Lower lobe of right lung (tissue), 2 donors: ENCODE measurements around the gene CCNQ. TPM values are rescaled to one million over a fixed set of nuclear protein-coding genes. Genes with fewer than 3 reads are reported as not detected.

Experiments
- ATAC-seq, 2 donors: fragments of 200-7000 bp; cut with Tn5 transposase; one replicate each; pipeline ENCODE4 v1.9.1; 2020 to 2022; ENCODE audit warnings: mild to moderate bottlenecking in 2 of 2, moderate library complexity in 2 of 2
- DNase-seq: peaks from one replicate; pipeline ENCODE4 v3.0.0-alpha.2; 2020
- H3K27ac ChIP-seq: fragments of 200-600 bp; one replicate; pipeline ENCODE4 v1.8.0; 2022
- H3K27me3 ChIP-seq: fragments of 200-600 bp; one replicate; pipeline ENCODE4 v1.8.0; 2022; ENCODE audit warnings: low read depth
- H3K36me3 ChIP-seq: fragments of 200-600 bp; one replicate; pipeline ENCODE4 v1.8.0; 2022; ENCODE audit warnings: mild to moderate bottlenecking
- H3K4me1 ChIP-seq: fragments of 200-600 bp; one replicate; pipeline ENCODE4 v1.8.0; 2022
- H3K4me3 ChIP-seq: fragments of 200-600 bp; one replicate; pipeline ENCODE4 v1.8.0; 2022; ENCODE audit warnings: mild to moderate bottlenecking
- H3K9me3 ChIP-seq: fragments of 200-600 bp; one replicate; pipeline ENCODE4 v1.8.0; 2022
- CTCF ChIP-seq: fragments of 200-600 bp; IDR thresholded peaks from one replicate; pipeline ENCODE4 v1.8.0; 2022; ENCODE audit warnings: antibody characterized with exemption, mild to moderate bottlenecking
- intact Hi-C: fragments of 100-400 bp; cut with DNase I; formaldehyde crosslinking; loops from one replicate; pipeline ENCODE4 v1.11.0; 2022
- total RNA-seq: library from RNA; stranded (reverse); fragmentation: NEBNext Ultra II Directional; extraction: Animal tissue kit (Norgen Biotek cat#: 25700); gene quantifications from one replicate; pipeline ENCODE4 v1.2.1, GENCODE V29; 2021
- donor health status: DM: no; HTN: yes; CAD: no; lungs with severe emphysema.

CCNQ gene
- total RNA-seq, 1 donor from 2014 or later: 17.0 TPM

GRCh38 chrX:153588782-153589446 lies 10.0 kb downstream of the CCNQ start:
- no peak overlapping the region for H3K4me3 ChIP-seq
- DNase-seq: no peak

GRCh38 chrX:153588021-153588781 lies 10.7 kb downstream of the CCNQ start:
- H3K4me3 ChIP-seq: no peak overlapping the region
- ATAC-seq (no peak), DNase-seq (no peak)
- peaks cover 46% of the 10 kb centered on the region for H3K36me3 ChIP-seq
- H3K27me3 ChIP-seq: no peaks in the 10 kb centered on the region
- no peak for TF ChIP-seq CTCF
- H3K4me1 ChIP-seq: no peaks in the 10 kb centered on the region
- H3K9me3 ChIP-seq: no peaks in the 10 kb centered on the region
- H3K27ac ChIP-seq: no peak overlapping the region
- intact Hi-C loops: no loop called here

More at GRCh38 chrX:153588782-153589446, 10.0 kb downstream of the CCNQ start:
- ATAC-seq: no peak
- no peaks in the 10 kb centered on the region for H3K4me1 ChIP-seq
- peaks cover 53% of the 10 kb centered on the region for H3K36me3 ChIP-seq
- intact Hi-C loops: no loop called here
- no peak for TF ChIP-seq CTCF
- no peaks in the 10 kb centered on the region for H3K27me3 ChIP-seq
- H3K27ac ChIP-seq: no peak overlapping the region
- H3K9me3 ChIP-seq: no peaks in the 10 kb centered on the region

GRCh38 chrX:153587342-153587741 lies 11.6 kb downstream of the CCNQ start:
- intact Hi-C loops: no loop called here
- Histone ChIP-seq H3K36me3 (peaks cover 37% of the 10 kb centered on the region), H3K4me3 (no peak overlapping the region), H3K27ac (no peak overlapping the region), H3K27me3 (no peaks in the 10 kb centered on the region), H3K4me1 (no peaks in the 10 kb centered on the region), H3K9me3 (no peaks in the 10 kb centered on the region)
- ATAC-seq (no peak), DNase-seq (no peak)
- TF ChIP-seq CTCF: no peak

GRCh38 chrX:153585827-153586226 lies 13.1 kb downstream of the CCNQ start:
- ATAC-seq (no peak), DNase-seq (no peak)
- Histone ChIP-seq H3K4me3 (no peak overlapping the region), H3K36me3 (peaks cover 22% of the 10 kb centered on the region), H3K9me3 (no peaks in the 10 kb centered on the region), H3K27ac (no peak overlapping the region), H3K27me3 (no peaks in the 10 kb centered on the region), H3K4me1 (no peaks in the 10 kb centered on the region)
- intact Hi-C loops: no loop called here
- no peak for TF ChIP-seq CTCF

- ATAC-seq (no peak), DNase-seq (no peak)
- peaks cover 15% of the 10 kb centered on the region for H3K36me3 ChIP-seq
- H3K4me1 ChIP-seq: no peaks in the 10 kb centered on the region
- H3K4me3 ChIP-seq: no peak overlapping the region
- no peaks in the 10 kb centered on the region for H3K27me3 ChIP-seq
- no peak for TF ChIP-seq CTCF
- H3K27ac ChIP-seq: no peak overlapping the region
- intact Hi-C loops: no loop called here
- H3K9me3 ChIP-seq: no peaks in the 10 kb centered on the region
These were observed 15.5 kb downstream of the CCNQ start for GRCh38 chrX:153583433-153583832.
